Fibroblast of lung (primary cell): ENCODE results near the gene IKZF2. TPM values are rescaled to one million over a fixed set of nuclear protein-coding genes. Genes with fewer than 3 reads are reported as not detected.

ENCODE experiments used
- DNase-seq, 2 donors: peaks; one replicate each; pipeline versions ENCODE4 v3.0.0 to v3.0.0-alpha.2; 2010; ENCODE audit warnings: low read depth in 2 of 2
- H2AFZ ChIP-seq: 2 replicates; pipeline ENCODE4 v1.5.1; 2012; ENCODE audit warnings: low read length, control low read depth, inconsistent platforms
- H3K27ac ChIP-seq: 2 replicates; pipeline ENCODE4 v1.5.1; 2011; ENCODE audit warnings: low read length, control low read depth; ENCODE audit not compliant: insufficient read depth
- H3K27me3 ChIP-seq: 2 replicates; pipeline ENCODE4 v1.5.1; 2011; ENCODE audit warnings: mild to moderate bottlenecking, low read length; ENCODE audit not compliant: control insufficient read depth, insufficient read depth
- H3K36me3 ChIP-seq: 2 replicates; pipeline ENCODE4 v1.5.1; 2011; ENCODE audit warnings: low read length; ENCODE audit not compliant: control insufficient read depth, insufficient read depth
- H3K4me1 ChIP-seq: 2 replicates; pipeline ENCODE4 v1.5.1; 2011; ENCODE audit warnings: low read length; ENCODE audit not compliant: control insufficient read depth, insufficient read depth; ENCODE audit errors: extremely low read depth
- H3K4me2 ChIP-seq: 2 replicates; pipeline ENCODE4 v1.5.1; 2011; ENCODE audit warnings: low read length, control low read depth; ENCODE audit not compliant: insufficient read depth; ENCODE audit errors: extremely low read depth
- H3K4me3 ChIP-seq, 4 experiments: fragments of 200-600 bp in 1 of 4; sonication (generic) in 1 of 4; replicated peaks in 1 of 4; 2 replicates each; pipeline ENCODE4 v1.5.1; 2011 to 2016; ENCODE audit warnings: low read length in 4 of 4, low read depth in 3 of 4, mild to moderate bottlenecking in 3 of 4, control low read depth in 2 of 4, inconsistent platforms in 1 of 4, mixed read lengths in 1 of 4; ENCODE audit not compliant: insufficient read depth in 1 of 4; ENCODE audit errors: control extremely low read depth in 1 of 4
- H3K79me2 ChIP-seq: 2 replicates; pipeline ENCODE4 v1.5.1; 2012; ENCODE audit warnings: mild to moderate bottlenecking, low read length, inconsistent platforms; ENCODE audit not compliant: control insufficient read depth, insufficient read depth
- H3K9ac ChIP-seq: 2 replicates; pipeline ENCODE4 v1.5.1; 2011; ENCODE audit warnings: mild to moderate bottlenecking, low read length, control low read depth; ENCODE audit not compliant: insufficient read depth
- H3K9me3 ChIP-seq: 2 replicates; pipeline ENCODE4 v1.5.1; 2012; ENCODE audit warnings: low read depth, low read length; ENCODE audit not compliant: control insufficient read depth, insufficient read depth
- H4K20me1 ChIP-seq: 2 replicates; pipeline ENCODE4 v1.5.1; 2011; ENCODE audit warnings: low read length; ENCODE audit not compliant: control insufficient read depth, insufficient read depth; ENCODE audit errors: extremely low read depth
- EZH2 ChIP-seq: IDR thresholded peaks from 2 replicates; pipeline ENCODE4 v1.5.1; 2012; ENCODE audit warnings: low read length, control low read depth, mild to moderate bottlenecking; ENCODE audit errors: missing control alignments
- polyA plus RNA-seq, 2 donors: library from polyadenylated mRNA; depleted of rRNA in 1 of 2; stranded (reverse) in 1 of 2; unstranded in 1 of 2; fragments of >200 nt; gene quantifications; 2 replicates each; pipeline ENCODE4 v1.2.1, GENCODE V29; 2011 to 2012; ENCODE audit warnings: missing spikeins in 1 of 2
- total RNA-seq: library from RNA; depleted of rRNA; stranded (reverse); fragments of >200 nt; gene quantifications from 2 replicates; pipeline ENCODE4 v1.2.1, GENCODE V29; 2014
- TF ChIP-seq, protein P1 (sequence below), 2 donors: IDR thresholded peaks in 1 of 2; conservative IDR thresholded peaks in 1 of 2; 1 replicate in 1 of 2; 2 replicates in 1 of 2; pipeline ENCODE4 v1.5.1; 2011 to 2012; ENCODE audit warnings: low read length in 2 of 2, control low read depth in 1 of 2, inconsistent platforms in 1 of 2, low read depth in 1 of 2, mild to moderate bottlenecking in 1 of 2

IKZF2 gene
- total and polyA plus RNA-seq, 2 donors (not counting 1 experiment from before 2014, with no cell fraction given) = 4.9 to 17.2 TPM

DNA sequence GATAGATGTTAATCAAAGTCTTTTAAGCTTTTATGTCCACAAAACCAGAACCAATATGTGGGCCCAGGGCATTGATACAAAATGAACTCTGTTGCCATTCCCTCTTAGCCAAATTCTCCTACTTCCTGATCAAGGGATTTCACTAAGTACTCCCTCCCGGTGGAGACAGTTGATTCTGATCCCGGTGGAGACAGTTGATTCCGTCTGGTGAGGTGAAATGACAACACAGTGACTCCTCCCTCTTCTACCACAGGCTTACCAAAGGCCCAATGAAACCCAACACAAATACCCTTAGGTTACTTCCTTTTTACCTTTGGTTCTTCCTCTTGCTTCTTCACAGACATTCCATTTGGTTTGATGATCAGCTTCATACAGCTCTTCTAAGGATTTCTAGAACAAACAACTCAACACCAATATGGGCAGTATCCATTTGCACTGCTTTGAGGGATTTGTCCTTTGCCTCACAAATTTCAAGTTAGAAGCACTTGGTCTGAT, 153.8 kb downstream of the IKZF2 start:
- DNase-seq = no peak
- H3K4me2 ChIP-seq = no peak overlapping the region
- H3K27me3 ChIP-seq = no peaks in the 10 kb centered on the region
- H3K36me3 ChIP-seq = no peaks in the 10 kb centered on the region
- no peak overlapping the region for H3K9ac ChIP-seq
- H3K9me3 ChIP-seq = no peaks in the 10 kb centered on the region
- H3K4me3 ChIP-seq = no peak overlapping the region
- H2AFZ ChIP-seq = no peak overlapping the region
- no peak for TF ChIP-seq EZH2
- TF ChIP-seq, protein P1, sequence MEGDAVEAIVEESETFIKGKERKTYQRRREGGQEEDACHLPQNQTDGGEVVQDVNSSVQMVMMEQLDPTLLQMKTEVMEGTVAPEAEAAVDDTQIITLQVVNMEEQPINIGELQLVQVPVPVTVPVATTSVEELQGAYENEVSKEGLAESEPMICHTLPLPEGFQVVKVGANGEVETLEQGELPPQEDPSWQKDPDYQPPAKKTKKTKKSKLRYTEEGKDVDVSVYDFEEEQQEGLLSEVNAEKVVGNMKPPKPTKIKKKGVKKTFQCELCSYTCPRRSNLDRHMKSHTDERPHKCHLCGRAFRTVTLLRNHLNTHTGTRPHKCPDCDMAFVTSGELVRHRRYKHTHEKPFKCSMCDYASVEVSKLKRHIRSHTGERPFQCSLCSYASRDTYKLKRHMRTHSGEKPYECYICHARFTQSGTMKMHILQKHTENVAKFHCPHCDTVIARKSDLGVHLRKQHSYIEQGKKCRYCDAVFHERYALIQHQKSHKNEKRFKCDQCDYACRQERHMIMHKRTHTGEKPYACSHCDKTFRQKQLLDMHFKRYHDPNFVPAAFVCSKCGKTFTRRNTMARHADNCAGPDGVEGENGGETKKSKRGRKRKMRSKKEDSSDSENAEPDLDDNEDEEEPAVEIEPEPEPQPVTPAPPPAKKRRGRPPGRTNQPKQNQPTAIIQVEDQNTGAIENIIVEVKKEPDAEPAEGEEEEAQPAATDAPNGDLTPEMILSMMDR (conservative IDR thresholded peaks at IDR 0.05 in 1 of 2, IDR thresholded peaks at IDR 0.05 in 1 of 2; ENCODE audit: low read depth in 1 of 2, low read length in 2 of 2) = no peak
- no peaks in the 10 kb centered on the region for H4K20me1 ChIP-seq
- H3K27ac ChIP-seq = no peak overlapping the region
- H3K79me2 ChIP-seq = no peaks in the 10 kb centered on the region
- H3K4me1 ChIP-seq = no peaks in the 10 kb centered on the region

DNA sequence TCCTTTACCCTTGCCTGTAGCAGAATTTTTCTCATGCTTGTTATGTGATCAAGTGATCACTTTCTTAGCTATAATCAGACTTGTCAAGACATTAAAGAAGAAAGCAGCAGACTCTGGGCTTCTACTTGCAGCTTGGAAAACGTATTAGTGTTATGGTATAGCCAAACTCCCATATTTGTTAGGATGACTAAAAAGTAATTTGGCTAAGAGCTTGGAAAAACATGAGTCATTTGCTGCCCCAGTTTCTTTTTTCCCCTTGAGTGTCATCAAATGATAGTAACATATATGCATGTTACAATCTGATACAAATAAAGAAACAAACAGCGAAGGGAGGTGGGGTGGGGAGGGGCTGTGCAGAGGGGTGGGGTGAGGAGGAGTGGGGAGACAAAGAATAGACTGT, 155.5 kb downstream of the IKZF2 start:
- Histone ChIP-seq H3K27me3 (no peaks in the 10 kb centered on the region), H3K9me3 (no peaks in the 10 kb centered on the region), H3K4me3 (no peak overlapping the region), H3K4me1 (no peaks in the 10 kb centered on the region), H3K4me2 (no peak overlapping the region), H3K9ac (no peak overlapping the region), H2AFZ (no peak overlapping the region), H3K79me2 (no peaks in the 10 kb centered on the region), H3K36me3 (no peaks in the 10 kb centered on the region), H4K20me1 (no peaks in the 10 kb centered on the region), H3K27ac (no peak overlapping the region)
- TF ChIP-seq, protein P1 (conservative IDR thresholded peaks at IDR 0.05 in 1 of 2, IDR thresholded peaks at IDR 0.05 in 1 of 2; ENCODE audit: low read depth in 1 of 2, low read length in 2 of 2) = no peak
- TF ChIP-seq EZH2 = no peak
- DNase-seq = peak; percentile 49 to 57

DNA sequence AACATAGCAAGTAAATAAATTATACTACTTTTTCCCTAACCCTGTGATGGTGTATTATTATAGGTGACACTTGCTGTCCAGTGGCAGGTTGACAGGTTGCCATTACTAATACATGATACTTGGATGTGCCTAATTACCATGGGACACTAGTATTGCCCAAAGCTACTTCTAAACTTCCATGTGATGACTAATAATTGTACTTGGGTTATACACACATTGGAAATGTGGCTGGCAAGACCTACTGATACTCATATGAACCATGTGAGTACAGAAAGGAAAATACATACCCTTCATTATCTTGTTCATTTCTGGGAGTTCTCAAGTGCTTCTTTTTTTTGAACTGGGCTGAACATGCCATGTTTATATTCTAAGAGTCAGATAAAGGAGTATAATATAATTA, 156.4 kb downstream of the IKZF2 start:
- Histone ChIP-seq H3K36me3 (no peaks in the 10 kb centered on the region), H3K4me1 (no peaks in the 10 kb centered on the region), H2AFZ (no peak overlapping the region), H3K4me2 (no peak overlapping the region), H3K79me2 (no peaks in the 10 kb centered on the region), H3K27me3 (no peaks in the 10 kb centered on the region), H3K9me3 (no peaks in the 10 kb centered on the region), H3K9ac (no peak overlapping the region), H3K27ac (no peak overlapping the region), H3K4me3 (no peak overlapping the region), H4K20me1 (no peaks in the 10 kb centered on the region)
- DNase-seq = peak in 1 of 2 donors; percentile 22
- TF ChIP-seq, protein P1 (conservative IDR thresholded peaks at IDR 0.05 in 1 of 2, IDR thresholded peaks at IDR 0.05 in 1 of 2; ENCODE audit: low read depth in 1 of 2, low read length in 2 of 2) = no peak
- TF ChIP-seq EZH2 = no peak
